Measurements from ENCODE around the gene COL6A1.

- no peak for TF ChIP-seq CTCF (IDR thresholded peaks at IDR 0.05)
- no peak for TF ChIP-seq POLR2A (IDR thresholded peaks at IDR 0.05)
Observed at GRCh38 chr21:45999581-46000181, 18.1 kb downstream of the COL6A1 start.
